ENCODE data around the gene ZBTB7B.

DNA sequence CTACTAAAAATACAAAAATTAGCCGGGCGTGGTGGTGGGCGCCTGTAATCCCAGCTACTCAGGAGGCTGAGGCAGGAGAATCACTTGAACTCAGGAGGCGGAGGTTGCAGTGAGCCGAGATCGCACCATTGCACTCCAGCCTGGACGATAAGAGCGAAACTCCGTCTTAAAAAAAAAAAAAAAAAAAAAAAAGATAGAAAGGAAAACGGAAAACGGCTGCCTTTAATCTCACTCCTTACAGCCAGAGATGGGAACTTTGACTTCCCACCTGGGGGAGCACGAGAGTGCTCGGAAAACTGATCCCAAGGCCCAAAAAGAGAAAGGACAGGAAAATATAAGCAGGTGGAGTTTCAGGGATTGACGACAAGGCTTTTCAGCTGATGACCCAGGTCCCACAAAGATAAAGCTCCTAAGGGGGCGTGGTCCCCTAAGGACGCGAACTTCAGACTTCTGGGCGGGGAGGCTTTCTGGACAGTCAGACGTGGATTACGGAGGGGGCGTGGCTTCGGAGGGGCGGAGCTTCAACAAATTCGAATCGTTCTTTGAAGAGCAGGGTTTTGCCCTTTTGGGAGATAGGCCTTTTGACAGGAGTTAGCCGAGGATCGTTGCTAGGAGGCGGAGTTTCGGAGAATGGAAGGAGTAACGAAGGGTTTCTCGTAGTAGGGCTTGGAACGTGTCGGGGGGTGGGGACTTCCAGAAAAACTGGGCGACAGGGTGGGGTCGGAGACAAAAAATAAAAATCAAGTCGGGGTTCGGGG is 29.1 kb upstream of the ZBTB7B start:
- TF ChIP-seq POLR2AphosphoS5 (IDR thresholded peaks at IDR 0.05; ENCODE audit: insufficient read depth in 1 of 2, low read depth in 1 of 2), result peak in 1 of 2 donors; percentile 56
- TF ChIP-seq, protein P1, sequence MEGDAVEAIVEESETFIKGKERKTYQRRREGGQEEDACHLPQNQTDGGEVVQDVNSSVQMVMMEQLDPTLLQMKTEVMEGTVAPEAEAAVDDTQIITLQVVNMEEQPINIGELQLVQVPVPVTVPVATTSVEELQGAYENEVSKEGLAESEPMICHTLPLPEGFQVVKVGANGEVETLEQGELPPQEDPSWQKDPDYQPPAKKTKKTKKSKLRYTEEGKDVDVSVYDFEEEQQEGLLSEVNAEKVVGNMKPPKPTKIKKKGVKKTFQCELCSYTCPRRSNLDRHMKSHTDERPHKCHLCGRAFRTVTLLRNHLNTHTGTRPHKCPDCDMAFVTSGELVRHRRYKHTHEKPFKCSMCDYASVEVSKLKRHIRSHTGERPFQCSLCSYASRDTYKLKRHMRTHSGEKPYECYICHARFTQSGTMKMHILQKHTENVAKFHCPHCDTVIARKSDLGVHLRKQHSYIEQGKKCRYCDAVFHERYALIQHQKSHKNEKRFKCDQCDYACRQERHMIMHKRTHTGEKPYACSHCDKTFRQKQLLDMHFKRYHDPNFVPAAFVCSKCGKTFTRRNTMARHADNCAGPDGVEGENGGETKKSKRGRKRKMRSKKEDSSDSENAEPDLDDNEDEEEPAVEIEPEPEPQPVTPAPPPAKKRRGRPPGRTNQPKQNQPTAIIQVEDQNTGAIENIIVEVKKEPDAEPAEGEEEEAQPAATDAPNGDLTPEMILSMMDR (IDR thresholded peaks at IDR 0.05), result peak in 1 of 3 experiments; percentile 8
- TF ChIP-seq POLR2A (IDR thresholded peaks at IDR 0.05), result peak; percentile 14 to 56
